ENCODE measurements around the gene YWHAB. TPM values are rescaled to one million over a fixed set of nuclear protein-coding genes. Genes with fewer than 3 reads are reported as not detected.

YWHAB gene
- total RNA-seq, 1 experiment from 2014 or later, result 377 TPM

GRCh38 chr20:44921447-44921846, 35.9 kb downstream of the YWHAB start:
- peaks cover 38% of the 10 kb centered on the region for H3K36me3 Mint-ChIP-seq (ENCODE audit: insufficient read depth, unreplicated experiment)
- no peaks in the 10 kb centered on the region for H3K9me3 Mint-ChIP-seq (ENCODE audit: low read depth, unreplicated experiment)
- CTCF ChIA-PET, result interaction anchor here (0.5 kb wide), 1 partner anchor 41 kb away, joined by 4 read pairs; no protein-coding TSS in a partner anchor
- H3K27me3 Mint-ChIP-seq (ENCODE audit: unreplicated experiment), result no peaks in the 10 kb centered on the region
- H3K4me3 Mint-ChIP-seq (ENCODE audit: low read depth, unreplicated experiment), result no peak overlapping the region
- no peaks in the 10 kb centered on the region for H3K4me1 Mint-ChIP-seq (ENCODE audit: low read depth, unreplicated experiment)
- no TSS peak for BruUV-seq (replicated peaks)
- TF ChIP-seq CTCF (IDR thresholded peaks at IDR 0.05; ENCODE audit: unreplicated experiment), result no peak
- intact Hi-C loops (cut with micrococcal nuclease; ENCODE audit: unreplicated experiment), result no loop called here
- DNase-seq, result no peak
- H3K27ac Mint-ChIP-seq (ENCODE audit: unreplicated experiment), result no peak overlapping the region

GRCh38 chr20:44924541-44924940, 39.0 kb downstream of the YWHAB start:
- DNase-seq, result no peak
- Mint-ChIP-seq H3K4me1 (ENCODE audit: low read depth, unreplicated experiment) (no peaks in the 10 kb centered on the region), H3K27ac (ENCODE audit: unreplicated experiment) (no peak overlapping the region), H3K27me3 (ENCODE audit: unreplicated experiment) (no peaks in the 10 kb centered on the region), H3K4me3 (ENCODE audit: low read depth, unreplicated experiment) (no peak overlapping the region), H3K36me3 (ENCODE audit: insufficient read depth, unreplicated experiment) (peaks cover 23% of the 10 kb centered on the region), H3K9me3 (ENCODE audit: low read depth, unreplicated experiment) (no peaks in the 10 kb centered on the region)
- no TSS peak for BruUV-seq (replicated peaks)
- no peak for TF ChIP-seq CTCF (IDR thresholded peaks at IDR 0.05; ENCODE audit: unreplicated experiment)
- intact Hi-C loops (cut with micrococcal nuclease; ENCODE audit: unreplicated experiment), result no loop called here
- CTCF ChIA-PET, result interaction anchor here (0.6 kb wide), 1 partner anchor 689 kb away, joined by 3 read pairs; no protein-coding TSS in a partner anchor

GRCh38 chr20:44928595-44928994, 43.1 kb downstream of the YWHAB start:
- Mint-ChIP-seq H3K4me1 (ENCODE audit: low read depth, unreplicated experiment) (no peaks in the 10 kb centered on the region), H3K9me3 (ENCODE audit: low read depth, unreplicated experiment) (no peaks in the 10 kb centered on the region), H3K27ac (ENCODE audit: unreplicated experiment) (no peak overlapping the region), H3K36me3 (ENCODE audit: insufficient read depth, unreplicated experiment) (peaks cover 25% of the 10 kb centered on the region), H3K4me3 (ENCODE audit: low read depth, unreplicated experiment) (no peak overlapping the region), H3K27me3 (ENCODE audit: unreplicated experiment) (no peaks in the 10 kb centered on the region)
- DNase-seq, result no peak
- CTCF ChIA-PET, result interaction anchor here (0.7 kb wide), 1 partner anchor 296 kb away, joined by 5 read pairs; no protein-coding TSS in a partner anchor
- BruUV-seq (replicated peaks), result no TSS peak
- no peak for TF ChIP-seq CTCF (IDR thresholded peaks at IDR 0.05; ENCODE audit: unreplicated experiment)
- intact Hi-C loops (cut with micrococcal nuclease; ENCODE audit: unreplicated experiment), result no loop called here

- H3K36me3 Mint-ChIP-seq (ENCODE audit: insufficient read depth, unreplicated experiment), result peaks cover 25% of the 10 kb centered on the region
- no peak overlapping the region for H3K4me3 Mint-ChIP-seq (ENCODE audit: low read depth, unreplicated experiment)
- no peaks in the 10 kb centered on the region for H3K4me1 Mint-ChIP-seq (ENCODE audit: low read depth, unreplicated experiment)
- no peak for TF ChIP-seq CTCF (IDR thresholded peaks at IDR 0.05; ENCODE audit: unreplicated experiment)
- no TSS peak for BruUV-seq (replicated peaks)
- DNase-seq, result no peak
- intact Hi-C loops (cut with micrococcal nuclease; ENCODE audit: unreplicated experiment), result no loop called here
- no peaks in the 10 kb centered on the region for H3K9me3 Mint-ChIP-seq (ENCODE audit: low read depth, unreplicated experiment)
- no peak overlapping the region for H3K27ac Mint-ChIP-seq (ENCODE audit: unreplicated experiment)
- CTCF ChIA-PET, result no interaction called here
- no peaks in the 10 kb centered on the region for H3K27me3 Mint-ChIP-seq (ENCODE audit: unreplicated experiment)
Measured at GRCh38 chr20:44930517-44931168, 45.1 kb downstream of the YWHAB start.

Measured in Calu3 (cell line).